HCT116 (cell line): Measurements from ENCODE around the gene CAV1. TPM values are rescaled to one million over a fixed set of nuclear protein-coding genes. Genes with fewer than 3 reads are reported as not detected.
A peak's percentile ranks its signal among the peaks of the same experiment; 100 is the strongest.

Source experiments
- ATAC-seq: fragments of 200-7000 bp; cut with Tn5 transposase; 2 replicates; pipeline ENCODE4 v1.9.1; 2020; ENCODE audit warnings: mild to moderate bottlenecking, moderate library complexity
- BruUV-seq: library from RNA; stranded (reverse); fragments of 400-500 nt; replicated peaks from 2 replicates; lab custom pipeline; 2021; lab: Mats Ljungman, UMichigan
- CTCF ChIA-PET: fragments of 300-600 bp; sonication (Branson Sonifier 250); formaldehyde crosslinking; loops from one replicate; lab custom pipeline; 2021; ENCODE audit warnings: antibody characterized with exemption; lab: Charles Lee
- POLR2A ChIA-PET: fragments of 300-600, 350-600 bp; sonication (Branson Sonifier 250); formaldehyde crosslinking; loops from one replicate; lab custom pipeline; 2021; ENCODE audit warnings: antibody characterized with exemption; lab: Charles Lee
- RAD21 ChIA-PET, 2 experiments: fragments of 300-600 bp; sonication (Branson Sonifier 250); formaldehyde crosslinking; loops; one replicate each; lab custom pipeline; 2023; ENCODE audit warnings: low total read pairs in 2 of 2; ENCODE audit not compliant: uncharacterized antibody in 2 of 2, unreplicated experiment in 2 of 2, low non-redundant PET in 1 of 2; lab: Charles Lee
- DNase-seq: peaks from one replicate; pipeline ENCODE4 v3.0.0-alpha.2; 2010; ENCODE audit warnings: low read depth, low spot score
- H2AFZ ChIP-seq: fragments of 200-600 bp; shearing (Covaris generic), sonication (generic); 2 replicates; pipeline ENCODE4 v1.6.1; 2017; ENCODE audit warnings: low read depth, mixed run types, mixed read lengths, antibody characterized with exemption, low read length; ENCODE audit not compliant: poor library complexity, severe bottlenecking
- H3K27ac ChIP-seq: 2 replicates; pipeline ENCODE4 v1.5.1; 2012; ENCODE audit warnings: low read depth, low read length
- H3K27me3 ChIP-seq: fragments of 200-600 bp; sonication (generic); 2 replicates; pipeline ENCODE4 v1.6.1; 2016; ENCODE audit warnings: mixed run types, low read length, mixed read lengths; ENCODE audit not compliant: insufficient read depth
- H3K36me3 ChIP-seq, 2 experiments: fragments of 200-500 bp in 1 of 2; fragments of 200-600 bp in 1 of 2; sonication (Bioruptor generic) in 1 of 2; sonication (generic) in 1 of 2; 2 replicates each; pipeline versions ENCODE4 v1.5.1 to v1.6.1; 2014 to 2016; ENCODE audit warnings: low read length in 2 of 2, inconsistent platforms in 1 of 2, mixed read lengths in 1 of 2, mixed run types in 1 of 2; ENCODE audit not compliant: insufficient read depth in 2 of 2, control insufficient read depth in 1 of 2
- H3K4me1 ChIP-seq, 2 experiments: fragments of 200-600 bp in 1 of 2; sonication (generic) in 1 of 2; 2 replicates each; pipeline versions ENCODE4 v1.5.1 to v1.6.1; 2012 to 2017; ENCODE audit warnings: low read length in 2 of 2, inconsistent platforms in 1 of 2, mild to moderate bottlenecking in 1 of 2, mixed read lengths in 1 of 2, mixed run types in 1 of 2, moderate library complexity in 1 of 2; ENCODE audit not compliant: insufficient read depth in 2 of 2, control insufficient read depth in 1 of 2
- H3K4me2 ChIP-seq: fragments of 200-600 bp; sonication (generic); 2 replicates; pipeline ENCODE4 v1.6.1; 2017; ENCODE audit warnings: mixed run types, low read length, mixed read lengths
- H3K4me3 ChIP-seq, 2 experiments: fragments of 200-600 bp in 1 of 2; sonication (generic) in 1 of 2; replicated peaks in 1 of 2; 2 replicates each; pipeline ENCODE4 v1.5.1; 2011 to 2016; ENCODE audit warnings: low read length in 2 of 2, control low read depth in 1 of 2, low read depth in 1 of 2, mild to moderate bottlenecking in 1 of 2, mixed read lengths in 1 of 2, mixed run types in 1 of 2
- H3K79me2 ChIP-seq: fragments of 200-600 bp; sonication (generic); 2 replicates; pipeline ENCODE4 v1.6.1; 2017; ENCODE audit warnings: mild to moderate bottlenecking, mixed run types, low read length, moderate library complexity, mixed read lengths; ENCODE audit not compliant: insufficient read depth
- H3K9ac ChIP-seq: fragments of 200-600 bp; sonication (generic); 2 replicates; pipeline ENCODE4 v1.6.1; 2016; ENCODE audit warnings: low read length, mixed read lengths
- H3K9me2 ChIP-seq: fragments of 200-600 bp; sonication (generic), shearing (Covaris generic); 2 replicates; pipeline ENCODE4 v1.6.1; 2017; ENCODE audit warnings: mixed run types, mild to moderate bottlenecking, moderate library complexity; ENCODE audit not compliant: insufficient read depth
- H3K9me3 ChIP-seq, 2 experiments: fragments of 200-500 bp in 1 of 2; fragments of 200-600 bp in 1 of 2; sonication (Bioruptor generic) in 1 of 2; sonication (generic) in 1 of 2; 2 replicates each; pipeline ENCODE4 v1.6.1; 2014 to 2017; ENCODE audit warnings: low read length in 2 of 2, mixed read lengths in 2 of 2, inconsistent platforms in 1 of 2, low read depth in 1 of 2, mild to moderate bottlenecking in 1 of 2, mixed run types in 1 of 2, moderate library complexity in 1 of 2; ENCODE audit not compliant: control insufficient read depth in 1 of 2, insufficient read depth in 1 of 2
- H4K20me1 ChIP-seq: fragments of 200-600 bp; sonication (generic), shearing (Covaris generic); 2 replicates; pipeline ENCODE4 v1.6.1; 2017; ENCODE audit warnings: mixed run types, mild to moderate bottlenecking, moderate library complexity; ENCODE audit not compliant: insufficient read depth
- CBX3 ChIP-seq: IDR thresholded peaks from 2 replicates; pipeline ENCODE4 v1.6.1; 2012; ENCODE audit warnings: low read depth
- EZH2phosphoT487 ChIP-seq: fragments of 200-600 bp; IDR thresholded peaks from 2 replicates; pipeline ENCODE4 v1.6.1; 2018; ENCODE audit warnings: antibody characterized with exemption, borderline replicate concordance
- POLR2AphosphoS5 ChIP-seq: IDR thresholded peaks from 2 replicates; pipeline ENCODE4 v1.6.1; 2011; ENCODE audit warnings: mild to moderate bottlenecking, low read depth, low read length, moderate library complexity
- SIN3A ChIP-seq: IDR thresholded peaks from 2 replicates; pipeline ENCODE4 v1.6.1; 2012; ENCODE audit warnings: low read depth
- TCF7L2 ChIP-seq: IDR thresholded peaks from 2 replicates; pipeline ENCODE4 v1.7.0; 2011; ENCODE audit warnings: borderline replicate concordance, inconsistent platforms; ENCODE audit not compliant: insufficient read depth, insufficient read length; ENCODE audit errors: extremely low read depth
- intact Hi-C: fragments of 100-400 bp; cut with micrococcal nuclease; formaldehyde crosslinking; loops from 2 replicates; pipeline ENCODE4 v1.10.0; 2022
- total RNA-seq: library from RNA; stranded (reverse); gene quantifications from one replicate; pipeline ENCODE4 v1.2.1, GENCODE V29; 2021; ENCODE audit not compliant: unreplicated experiment

The CAV1 gene
- total RNA-seq, 1 experiment from 2014 or later: 298 TPM

DNA sequence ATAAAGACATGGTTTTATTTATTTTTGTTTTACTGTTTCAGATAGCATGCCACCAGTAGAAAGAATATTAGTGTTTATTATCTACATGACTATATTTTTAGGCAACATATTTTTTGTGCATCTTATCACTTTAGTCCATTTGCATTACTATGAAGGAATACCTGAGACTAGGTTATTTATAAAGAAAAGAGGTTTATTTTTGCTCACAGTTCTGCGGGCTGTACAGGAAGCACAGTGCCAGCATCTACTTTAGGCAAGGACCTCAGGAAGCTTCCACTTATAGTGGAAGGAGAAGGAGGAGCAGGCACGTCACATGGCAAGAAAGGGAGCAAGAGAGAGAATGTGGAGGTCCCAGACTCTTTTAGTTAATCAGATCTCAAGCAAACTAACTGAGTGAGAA lies 19.6 kb upstream of the CAV1 start:
- TF ChIP-seq CBX3 (no peak), POLR2AphosphoS5 (no peak; the same call in 1 of the 2 replicates), EZH2phosphoT487 (no peak), SIN3A (no peak)
- CTCF ChIA-PET: no interaction called here
- H3K9me3 ChIP-seq: no peaks in the 10 kb centered on the region
- intact Hi-C loops: no loop called here
- peaks cover 8 to 64% of the 10 kb centered on the region in 2 experiments for H3K36me3 ChIP-seq
- no peaks in the 10 kb centered on the region for H4K20me1 ChIP-seq
- peak overlapping the region; percentile 25; the same call in 1 of the 2 replicates for H3K27ac ChIP-seq
- no peaks in the 10 kb centered on the region for H3K27me3 ChIP-seq
- H3K79me2 ChIP-seq: peaks cover 69% of the 10 kb centered on the region
- no peak overlapping the region for H3K4me3 ChIP-seq
- POLR2A ChIA-PET: no interaction called here
- RAD21 ChIA-PET: no interaction called here
- H2AFZ ChIP-seq: no peak overlapping the region
- ATAC-seq: no peak
- DNase-seq: no peak
- H3K4me2 ChIP-seq: no peak overlapping the region
- H3K9me2 ChIP-seq: no peaks in the 10 kb centered on the region
- H3K4me1 ChIP-seq: peaks cover 17 to 62% of the 10 kb centered on the region in 2 experiments
- no TSS peak for BruUV-seq
- H3K9ac ChIP-seq: no peak overlapping the region

DNA sequence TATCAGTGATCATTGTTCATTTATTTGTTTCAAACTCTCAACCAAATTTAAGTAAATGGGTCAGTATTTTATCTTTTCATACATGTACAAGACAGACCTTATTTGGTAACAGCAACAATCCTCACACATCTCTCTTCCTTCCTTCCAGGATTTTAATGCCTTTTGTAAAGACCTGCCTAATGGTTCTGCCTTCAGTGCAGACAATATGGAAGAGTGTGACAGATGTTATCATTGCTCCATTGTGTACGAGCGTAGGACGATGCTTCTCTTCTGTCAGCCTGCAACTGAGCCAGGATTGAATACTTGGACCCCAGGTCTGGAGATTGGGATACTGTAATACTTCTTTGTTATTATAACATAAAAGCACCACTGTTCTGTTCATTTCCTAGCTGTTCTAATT lies 19.0 kb upstream of the CAV1 start:
- ChIA-PET POLR2A (no interaction called here), RAD21 (no interaction called here), CTCF (no interaction called here)
- Histone ChIP-seq H3K9me2 (no peaks in the 10 kb centered on the region), H3K9ac (no peak overlapping the region), H4K20me1 (no peaks in the 10 kb centered on the region), H3K4me1 (peaks cover 23 to 65% of the 10 kb centered on the region in 2 experiments), H3K4me3 (no peak overlapping the region), H3K27me3 (no peaks in the 10 kb centered on the region), H3K79me2 (peaks cover 63% of the 10 kb centered on the region), H3K4me2 (no peak overlapping the region), H3K36me3 (peaks cover 8 to 60% of the 10 kb centered on the region in 2 experiments), H3K9me3 (no peaks in the 10 kb centered on the region), H2AFZ (no peak overlapping the region), H3K27ac (peak overlapping the region; percentile 25; the same call in 1 of the 2 replicates)
- ATAC-seq: no peak
- intact Hi-C loops: no loop called here
- DNase-seq: no peak
- BruUV-seq: no TSS peak
- TF ChIP-seq CBX3 (no peak), TCF7L2 (no peak)
- TF ChIP-seq, all 23 proteins: peak for 0
